GM19452 (cell line): ENCODE results near the gene PTPN13.

Experiments
- ATAC-seq: cut with Tn5 transposase; IDR thresholded peaks from one replicate; pipeline ENCODE4 v1.9.1; 2021; ENCODE audit not compliant: unreplicated experiment

Gene PTPN13

GRCh38 chr4:86593688-86594558 is at the start of gene PTPN13:
Gene PTPN13, plus strand, starts transcription at chr4:86594315. Its CDS starts 40,942 bp downstream, at chr4:86635257.
- peak; percentile 98 for ATAC-seq

GRCh38 chr4:86547140-86547539 is 47.0 kb upstream of the PTPN13 start:
- no peak for ATAC-seq

GRCh38 chr4:86549163-86549788 is 44.8 kb upstream of the PTPN13 start:
- no peak for ATAC-seq

- no peak for ATAC-seq
Measured at GRCh38 chr4:86551387-86551786, 42.7 kb upstream of the PTPN13 start.

- ATAC-seq, result no peak
Measured at GRCh38 chr4:86554646-86555045, 39.5 kb upstream of the PTPN13 start.

GRCh38 chr4:86556791-86557415 is 37.2 kb upstream of the PTPN13 start:
- ATAC-seq, result peak; percentile 30

- peak; percentile 75 for ATAC-seq
Measured at GRCh38 chr4:86557526-86557925, 36.6 kb upstream of the PTPN13 start.

GRCh38 chr4:86558258-86558657 is 35.9 kb upstream of the PTPN13 start:
- ATAC-seq, result no peak

GRCh38 chr4:86558797-86559196 is 35.3 kb upstream of the PTPN13 start:
- no peak for ATAC-seq

DNA sequence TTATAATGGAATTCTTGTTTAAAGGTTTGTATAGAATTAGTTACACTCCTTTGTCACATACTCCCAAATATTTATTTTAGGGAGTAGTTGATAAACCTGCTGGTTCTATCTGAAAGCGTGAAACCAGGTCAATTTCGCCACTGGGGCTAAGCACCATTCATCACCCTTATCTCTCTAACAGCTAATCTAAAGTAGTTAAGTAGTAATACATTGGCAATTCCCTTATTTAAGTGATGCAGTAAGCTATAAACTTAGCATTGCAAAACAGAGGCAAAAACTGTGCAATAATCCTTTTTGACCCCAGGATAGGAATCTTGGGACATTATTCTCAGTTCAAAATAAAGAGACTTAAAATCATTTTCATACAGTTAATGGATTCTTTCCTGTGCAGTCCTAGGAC is 33.7 kb upstream of the PTPN13 start:
- ATAC-seq, result no peak

DNA sequence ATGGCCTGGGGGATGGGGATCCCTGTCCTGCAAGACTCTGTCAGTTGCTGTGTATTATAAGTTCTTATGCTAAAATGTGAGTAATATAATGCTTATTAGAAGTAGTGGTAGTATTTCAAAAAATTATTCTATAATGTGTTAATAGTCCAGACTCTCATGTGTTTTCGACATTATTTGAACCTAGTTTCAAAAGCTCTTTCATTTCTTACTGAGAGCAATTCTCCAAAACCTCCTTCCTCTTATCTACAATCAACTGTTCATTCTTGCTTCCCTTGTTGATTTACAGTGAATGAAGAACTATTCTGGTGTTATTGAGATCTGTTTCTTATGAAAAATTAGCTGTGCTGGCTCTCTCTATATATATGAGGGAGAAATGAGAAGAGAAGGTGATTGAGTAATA is 32.9 kb upstream of the PTPN13 start:
- no peak for ATAC-seq

GRCh38 chr4:86563416-86563815 is 30.7 kb upstream of the PTPN13 start:
- ATAC-seq, result no peak

- no peak for ATAC-seq
Measured at GRCh38 chr4:86564795-86565194, 29.3 kb upstream of the PTPN13 start.

DNA sequence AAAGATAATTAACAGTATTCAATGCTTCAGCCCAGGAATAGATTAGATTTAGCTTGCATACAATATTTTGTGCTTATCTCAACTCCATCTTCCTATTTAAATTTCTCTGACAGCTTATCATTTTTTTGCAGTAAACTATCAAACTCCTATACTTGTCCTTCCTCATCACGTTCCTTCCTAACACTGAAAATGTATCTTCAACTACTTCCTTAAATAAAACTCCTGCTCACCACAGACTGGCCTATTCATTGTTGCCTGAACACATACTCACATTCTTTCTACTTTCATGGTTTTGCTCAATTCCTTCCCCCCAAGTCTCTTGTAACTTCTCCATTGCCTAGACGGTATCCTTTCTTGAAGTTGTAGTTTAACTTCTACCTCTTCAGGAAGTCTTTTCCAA is 28.5 kb upstream of the PTPN13 start:
- ATAC-seq, result no peak

GRCh38 chr4:86569103-86569870 is 24.8 kb upstream of the PTPN13 start:
- ATAC-seq, result peak; percentile 72

DNA sequence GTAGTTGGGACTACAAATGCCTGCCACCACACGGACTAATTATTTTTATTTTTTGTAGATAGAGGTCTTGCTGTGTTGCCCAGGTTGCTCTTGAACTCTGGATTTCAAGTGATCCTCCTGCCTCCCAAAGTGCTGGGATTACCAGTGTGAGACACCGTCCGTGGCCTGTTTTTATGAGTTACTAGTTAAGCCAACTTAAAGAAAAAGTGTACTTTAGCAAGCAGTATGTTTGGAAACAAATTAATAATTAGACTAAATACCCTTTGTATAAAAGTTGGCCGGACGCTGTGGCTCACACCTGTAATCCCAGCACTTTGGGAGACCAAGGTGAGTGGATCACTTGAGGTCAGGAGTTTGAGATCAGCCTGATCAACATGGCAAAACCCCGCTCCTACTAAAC is 14.2 kb upstream of the PTPN13 start:
- ATAC-seq, result no peak

DNA sequence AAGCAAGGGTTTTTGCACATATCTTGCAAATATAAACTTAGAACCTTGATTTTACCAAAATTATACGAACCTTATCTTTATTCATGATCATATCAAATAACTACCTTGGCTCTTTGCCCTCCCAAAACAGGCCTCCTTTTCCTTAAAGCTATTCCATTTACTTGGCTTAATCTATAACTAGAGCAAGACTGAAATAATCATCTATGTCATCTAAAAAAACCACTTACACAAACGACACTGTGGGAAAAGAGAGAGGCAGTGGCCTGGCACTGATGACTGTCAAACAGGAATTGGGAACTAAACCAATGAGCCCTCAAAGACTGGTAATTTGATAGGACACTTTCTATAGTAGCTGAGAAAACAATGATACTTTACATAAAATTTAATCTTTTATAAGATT is 11.7 kb upstream of the PTPN13 start:
- ATAC-seq, result no peak

GRCh38 chr4:86586160-86586572 is 7.9 kb upstream of the PTPN13 start:
- ATAC-seq, result no peak

GRCh38 chr4:86586626-86587380 is 7.3 kb upstream of the PTPN13 start:
- no peak for ATAC-seq

DNA sequence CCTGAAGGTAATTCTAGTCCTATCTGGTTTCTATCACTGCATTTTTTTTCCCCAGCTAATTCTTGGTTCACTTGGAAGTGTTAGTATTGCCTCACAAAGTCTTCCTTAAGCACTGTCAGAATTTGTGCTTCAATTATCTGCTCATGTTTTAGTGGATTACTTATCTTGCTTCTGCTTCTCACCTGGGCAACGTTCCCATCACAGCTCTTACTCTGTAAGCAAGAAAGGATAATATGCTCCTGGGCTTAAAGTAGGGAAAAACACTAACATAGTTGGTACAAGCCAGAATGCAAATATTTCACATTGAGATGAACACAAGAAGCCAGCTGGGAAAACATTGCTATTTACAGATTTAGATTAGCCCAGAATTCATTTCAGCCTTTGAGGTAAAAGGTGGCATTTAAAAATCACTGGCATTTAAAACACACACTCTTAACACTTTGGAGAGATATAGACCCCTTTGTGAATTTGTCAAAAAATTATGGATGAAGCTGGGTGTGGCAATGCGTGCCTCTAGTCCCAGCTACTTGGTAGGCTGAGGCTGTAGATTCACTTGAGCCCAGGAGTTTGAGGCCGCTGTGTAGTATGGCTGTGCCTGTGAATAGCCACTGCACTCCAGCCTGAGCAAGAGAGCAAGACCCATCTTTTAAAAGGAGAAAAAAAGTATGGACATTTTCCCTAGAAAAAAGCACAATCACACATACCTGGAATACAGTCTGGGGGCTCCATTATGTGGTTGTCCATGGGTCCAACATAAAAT is 6.6 kb upstream of the PTPN13 start:
- ATAC-seq, result no peak
